SK-N-MC (cell line): ENCODE measurements around the gene VSTM1.

Source experiments
- DNase-seq: peaks from one replicate; pipeline ENCODE4 v3.0.0-alpha.2; 2011; ENCODE audit warnings: low read depth, low spot score
- H3K27ac ChIP-seq: fragments of 200-600 bp; sonication (generic); 2 replicates; pipeline ENCODE4 v1.5.1; 2016; ENCODE audit warnings: mixed run types
- H3K36me3 ChIP-seq: fragments of 200-600 bp; sonication (generic); 2 replicates; pipeline ENCODE4 v1.6.1; 2017; ENCODE audit warnings: antibody characterized with exemption, low read length, mixed read lengths; ENCODE audit not compliant: insufficient read depth
- H3K4me3 ChIP-seq: fragments of 200-600 bp; sonication (generic); 2 replicates; pipeline ENCODE4 v1.5.1; 2016
- H3K9ac ChIP-seq: fragments of 200-600 bp; sonication (generic); 2 replicates; pipeline ENCODE4 v1.8.0; 2017; ENCODE audit warnings: mixed run types, mixed read lengths; ENCODE audit not compliant: insufficient read length
- H3K9me3 ChIP-seq: fragments of 200-600 bp; sonication (generic); 2 replicates; pipeline ENCODE4 v1.6.1; 2017; ENCODE audit warnings: low read depth, mild to moderate bottlenecking, antibody characterized with exemption, low read length, moderate library complexity, mixed read lengths
- EZH2 ChIP-seq: fragments of 200-600 bp; sonication (generic); IDR thresholded peaks from one replicate; pipeline ENCODE4 v1.6.1; 2017; ENCODE audit warnings: antibody characterized with exemption
- FOXP2 ChIP-seq: optimal IDR thresholded peaks from 2 replicates; pipeline ENCODE3; 2011; ENCODE audit warnings: mild to moderate bottlenecking, moderate library complexity; ENCODE audit not compliant: insufficient read depth; ENCODE audit errors: extremely low read length, control extremely low read depth
- POLR2AphosphoS5 ChIP-seq: IDR thresholded peaks from 2 replicates; pipeline ENCODE4 v1.6.1; 2012; ENCODE audit warnings: mild to moderate bottlenecking, low read depth, low read length, borderline replicate concordance

The VSTM1 gene

DNA sequence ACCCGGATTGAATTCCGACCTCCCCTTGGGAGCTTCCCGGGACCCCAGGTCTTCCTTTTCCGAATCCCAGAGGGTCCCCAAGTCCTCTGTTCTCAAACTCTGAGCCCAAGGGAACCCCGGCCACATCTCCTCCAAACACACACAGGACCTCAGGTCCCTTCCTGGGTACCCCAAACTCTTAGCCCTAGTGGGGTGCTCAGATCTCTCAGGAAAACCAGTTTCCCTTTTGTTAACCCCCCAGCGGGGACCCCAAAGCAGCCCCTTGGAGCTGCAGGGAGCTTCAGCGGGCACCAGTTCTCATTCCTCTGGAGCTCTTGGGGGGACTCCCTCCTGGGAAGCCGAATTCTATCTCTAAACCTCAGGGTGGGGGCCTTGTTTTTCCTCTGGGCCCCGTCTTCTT, 71.5 kb downstream of the VSTM1 start:
- Histone ChIP-seq H3K9ac (no peak overlapping the region), H3K36me3 (no peaks in the 10 kb centered on the region), H3K27ac (no peak overlapping the region), H3K4me3 (no peak overlapping the region), H3K9me3 (no peaks in the 10 kb centered on the region)
- TF ChIP-seq FOXP2: no peak
- TF ChIP-seq EZH2: peak; percentile 58
- no peak for TF ChIP-seq POLR2AphosphoS5
- DNase-seq: no peak

DNA sequence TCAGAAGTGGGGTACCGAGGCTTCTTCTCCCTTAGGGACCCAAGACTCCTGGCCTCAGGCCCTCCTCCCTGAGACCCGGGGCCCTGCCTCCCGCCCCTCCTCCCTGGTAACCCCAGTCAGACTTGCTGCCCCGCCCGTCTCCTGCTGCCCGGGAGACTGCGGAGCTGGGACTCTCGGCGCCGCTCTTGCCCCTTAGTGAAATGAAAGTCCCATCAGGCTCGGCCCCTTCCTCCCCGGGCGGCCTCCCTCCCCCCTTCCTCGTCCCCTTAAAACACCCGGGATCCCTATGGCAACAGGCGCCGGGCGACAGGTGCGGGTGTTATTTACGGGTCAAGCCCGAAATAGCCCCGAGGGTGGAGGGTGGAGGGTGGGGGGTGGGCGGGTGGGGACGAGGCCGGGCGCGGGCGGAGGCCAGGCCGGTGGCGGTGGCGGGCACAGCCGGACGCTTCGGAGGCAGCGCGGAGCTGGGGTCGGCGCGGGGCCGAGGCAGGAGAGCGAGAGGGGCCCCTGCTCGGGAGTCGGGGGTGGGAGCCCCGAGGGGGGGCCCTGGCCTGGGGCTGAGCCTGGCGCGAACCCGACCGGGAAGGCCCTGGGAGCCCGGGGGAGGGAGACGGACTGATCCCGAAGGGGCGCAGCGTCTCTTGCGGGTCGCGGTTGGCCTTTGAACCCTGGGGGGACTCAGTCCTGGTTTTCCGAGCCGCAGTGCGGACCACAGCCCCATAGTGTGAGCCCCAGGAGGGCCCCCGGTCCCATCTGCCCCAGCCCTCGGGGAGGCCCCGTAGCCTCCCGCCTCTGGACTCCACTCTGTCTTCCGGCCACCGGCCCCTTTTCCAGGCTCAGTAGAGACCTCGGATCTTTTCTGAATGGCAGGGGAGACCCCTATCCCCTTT, 72.2 kb downstream of the VSTM1 start, which contains the start of gene CACNG6:
Gene CACNG6, plus strand, starts transcription at position 414 of the 890 bp plus-strand sequence. CDS start 1,241 bp downstream, outside the sequence.
- no peaks in the 10 kb centered on the region for H3K9me3 ChIP-seq
- no peak for DNase-seq
- H3K4me3 ChIP-seq: no peak within 1 kb of the TSS
- H3K27ac ChIP-seq: no peak within 1 kb of the TSS
- no peaks in the 10 kb centered on the region for H3K36me3 ChIP-seq
- TF ChIP-seq POLR2AphosphoS5 (no peak), FOXP2 (no peak), EZH2 (no peak)
- H3K9ac ChIP-seq: no peak within 1 kb of the TSS
